ENCODE results near the gene AAGAB.

The AAGAB gene

GRCh38 chr15:67232591-67232990 is 21.9 kb downstream of the AAGAB start:
- DNase-seq (ENCODE audit: low read depth, low spot score) = no peak
- H3K36me3 ChIP-seq (ENCODE audit: insufficient read depth, insufficient read length, low read length) = peaks cover 66% of the 10 kb centered on the region
- H3K27me3 ChIP-seq (ENCODE audit: insufficient read depth, insufficient read length) = no peaks in the 10 kb centered on the region
- H3K9me3 ChIP-seq (ENCODE audit: insufficient read depth, low read length) = no peaks in the 10 kb centered on the region
- TF ChIP-seq YY1 (IDR thresholded peaks at IDR 0.05; ENCODE audit: insufficient read depth, insufficient read length) (no peak), ZNF274 (IDR thresholded peaks at IDR 0.05; ENCODE audit: low read depth, low read length) (no peak), SUZ12 (IDR thresholded peaks at IDR 0.05; ENCODE audit: extremely low read depth, insufficient read depth, insufficient read length) (no peak)
- H3K4me1 ChIP-seq (ENCODE audit: insufficient read depth, insufficient read length) = no peaks in the 10 kb centered on the region
- no peak overlapping the region for H3K4me3 ChIP-seq (ENCODE audit: insufficient read length, low read depth)
- H3K9ac ChIP-seq (ENCODE audit: insufficient read length, low read depth) = no peak overlapping the region

GRCh38 chr15:67230504-67230903 is 24.0 kb downstream of the AAGAB start:
- Histone ChIP-seq H3K9ac (ENCODE audit: insufficient read length, low read depth) (no peak overlapping the region), H3K36me3 (ENCODE audit: insufficient read depth, insufficient read length, low read length) (peaks cover 66% of the 10 kb centered on the region), H3K27me3 (ENCODE audit: insufficient read depth, insufficient read length) (no peaks in the 10 kb centered on the region), H3K9me3 (ENCODE audit: insufficient read depth, low read length) (no peaks in the 10 kb centered on the region), H3K4me1 (ENCODE audit: insufficient read depth, insufficient read length) (no peaks in the 10 kb centered on the region), H3K4me3 (ENCODE audit: insufficient read length, low read depth) (no peak overlapping the region)
- no peak for TF ChIP-seq SUZ12 (IDR thresholded peaks at IDR 0.05; ENCODE audit: extremely low read depth, insufficient read depth, insufficient read length)
- no peak for TF ChIP-seq YY1 (IDR thresholded peaks at IDR 0.05; ENCODE audit: insufficient read depth, insufficient read length)
- no peak for TF ChIP-seq ZNF274 (IDR thresholded peaks at IDR 0.05; ENCODE audit: low read depth, low read length)
- DNase-seq (ENCODE audit: low read depth, low spot score) = no peak

GRCh38 chr15:67228286-67228685 is 26.2 kb downstream of the AAGAB start:
- no peaks in the 10 kb centered on the region for H3K27me3 ChIP-seq (ENCODE audit: insufficient read depth, insufficient read length)
- no peak for DNase-seq (ENCODE audit: low read depth, low spot score)
- no peak for TF ChIP-seq YY1 (IDR thresholded peaks at IDR 0.05; ENCODE audit: insufficient read depth, insufficient read length)
- no peak for TF ChIP-seq ZNF274 (IDR thresholded peaks at IDR 0.05; ENCODE audit: low read depth, low read length)
- no peak for TF ChIP-seq SUZ12 (IDR thresholded peaks at IDR 0.05; ENCODE audit: extremely low read depth, insufficient read depth, insufficient read length)
- H3K4me1 ChIP-seq (ENCODE audit: insufficient read depth, insufficient read length) = no peaks in the 10 kb centered on the region
- no peaks in the 10 kb centered on the region for H3K9me3 ChIP-seq (ENCODE audit: insufficient read depth, low read length)
- no peak overlapping the region for H3K9ac ChIP-seq (ENCODE audit: insufficient read length, low read depth)
- H3K4me3 ChIP-seq (ENCODE audit: insufficient read length, low read depth) = no peak overlapping the region
- peaks cover 47% of the 10 kb centered on the region for H3K36me3 ChIP-seq (ENCODE audit: insufficient read depth, insufficient read length, low read length)

GRCh38 chr15:67227846-67228245 is 26.6 kb downstream of the AAGAB start:
- H3K4me1 ChIP-seq (ENCODE audit: insufficient read depth, insufficient read length) = no peaks in the 10 kb centered on the region
- H3K27me3 ChIP-seq (ENCODE audit: insufficient read depth, insufficient read length) = no peaks in the 10 kb centered on the region
- H3K4me3 ChIP-seq (ENCODE audit: insufficient read length, low read depth) = no peak overlapping the region
- no peak overlapping the region for H3K9ac ChIP-seq (ENCODE audit: insufficient read length, low read depth)
- TF ChIP-seq YY1 (IDR thresholded peaks at IDR 0.05; ENCODE audit: insufficient read depth, insufficient read length) = no peak
- TF ChIP-seq ZNF274 (IDR thresholded peaks at IDR 0.05; ENCODE audit: low read depth, low read length) = no peak
- TF ChIP-seq SUZ12 (IDR thresholded peaks at IDR 0.05; ENCODE audit: extremely low read depth, insufficient read depth, insufficient read length) = no peak
- H3K36me3 ChIP-seq (ENCODE audit: insufficient read depth, insufficient read length, low read length) = peaks cover 42% of the 10 kb centered on the region
- DNase-seq (ENCODE audit: low read depth, low spot score) = no peak
- H3K9me3 ChIP-seq (ENCODE audit: insufficient read depth, low read length) = no peaks in the 10 kb centered on the region

GRCh38 chr15:67227431-67227830 is 27.0 kb downstream of the AAGAB start:
- Histone ChIP-seq H3K4me1 (ENCODE audit: insufficient read depth, insufficient read length) (no peaks in the 10 kb centered on the region), H3K27me3 (ENCODE audit: insufficient read depth, insufficient read length) (no peaks in the 10 kb centered on the region), H3K4me3 (ENCODE audit: insufficient read length, low read depth) (no peak overlapping the region), H3K36me3 (ENCODE audit: insufficient read depth, insufficient read length, low read length) (peaks cover 38% of the 10 kb centered on the region), H3K9ac (ENCODE audit: insufficient read length, low read depth) (no peak overlapping the region), H3K9me3 (ENCODE audit: insufficient read depth, low read length) (no peaks in the 10 kb centered on the region)
- TF ChIP-seq YY1 (IDR thresholded peaks at IDR 0.05; ENCODE audit: insufficient read depth, insufficient read length) = no peak
- TF ChIP-seq SUZ12 (IDR thresholded peaks at IDR 0.05; ENCODE audit: extremely low read depth, insufficient read depth, insufficient read length) = no peak
- TF ChIP-seq ZNF274 (IDR thresholded peaks at IDR 0.05; ENCODE audit: low read depth, low read length) = no peak
- no peak for DNase-seq (ENCODE audit: low read depth, low spot score)

GRCh38 chr15:67225336-67225735 is 29.1 kb downstream of the AAGAB start:
- H3K4me3 ChIP-seq (ENCODE audit: insufficient read length, low read depth) = no peak overlapping the region
- TF ChIP-seq ZNF274 (IDR thresholded peaks at IDR 0.05; ENCODE audit: low read depth, low read length) = no peak
- no peak for TF ChIP-seq YY1 (IDR thresholded peaks at IDR 0.05; ENCODE audit: insufficient read depth, insufficient read length)
- no peak for TF ChIP-seq SUZ12 (IDR thresholded peaks at IDR 0.05; ENCODE audit: extremely low read depth, insufficient read depth, insufficient read length)
- H3K9ac ChIP-seq (ENCODE audit: insufficient read length, low read depth) = no peak overlapping the region
- no peaks in the 10 kb centered on the region for H3K27me3 ChIP-seq (ENCODE audit: insufficient read depth, insufficient read length)
- H3K4me1 ChIP-seq (ENCODE audit: insufficient read depth, insufficient read length) = no peaks in the 10 kb centered on the region
- H3K36me3 ChIP-seq (ENCODE audit: insufficient read depth, insufficient read length, low read length) = peaks cover 25% of the 10 kb centered on the region
- no peak for DNase-seq (ENCODE audit: low read depth, low spot score)
- H3K9me3 ChIP-seq (ENCODE audit: insufficient read depth, low read length) = no peaks in the 10 kb centered on the region

GRCh38 chr15:67224889-67225288 is 29.6 kb downstream of the AAGAB start:
- Histone ChIP-seq H3K9ac (ENCODE audit: insufficient read length, low read depth) (no peak overlapping the region), H3K9me3 (ENCODE audit: insufficient read depth, low read length) (no peaks in the 10 kb centered on the region), H3K4me3 (ENCODE audit: insufficient read length, low read depth) (no peak overlapping the region), H3K4me1 (ENCODE audit: insufficient read depth, insufficient read length) (no peaks in the 10 kb centered on the region), H3K36me3 (ENCODE audit: insufficient read depth, insufficient read length, low read length) (peaks cover 21% of the 10 kb centered on the region), H3K27me3 (ENCODE audit: insufficient read depth, insufficient read length) (no peaks in the 10 kb centered on the region)
- DNase-seq (ENCODE audit: low read depth, low spot score) = no peak
- TF ChIP-seq ZNF274 (IDR thresholded peaks at IDR 0.05; ENCODE audit: low read depth, low read length) (no peak), YY1 (IDR thresholded peaks at IDR 0.05; ENCODE audit: insufficient read depth, insufficient read length) (no peak), SUZ12 (IDR thresholded peaks at IDR 0.05; ENCODE audit: extremely low read depth, insufficient read depth, insufficient read length) (no peak)

All from NT2/D1 (cell line).